Cardiac septum (tissue), 1 donor: ENCODE results near the gene HOXA6. TPM values are rescaled to one million over a fixed set of nuclear protein-coding genes. Genes with fewer than 3 reads are reported as not detected.

Experiments
- DNase-seq: peaks from one replicate; pipeline ENCODE4 v3.0.0-alpha.2; 2020; ENCODE audit warnings: low spot score
- intact Hi-C: fragments of 100-400 bp; cut with DNase I; formaldehyde crosslinking; loops from one replicate; pipeline ENCODE4 v1.14.0; 2022
- total RNA-seq: library from RNA; stranded (reverse); fragmentation: NEBNext Ultra II Directional; extraction: Animal tissue kit (Norgen Biotek cat#: 25700); gene quantifications from one replicate; pipeline ENCODE4 v1.2.1, GENCODE V29; 2021
- donor health status: DM: no; HTN: no; CAD: no.

HOXA6 gene
- total RNA-seq, 1 donor from 2014 or later = not detected

- DNase-seq = no peak
- intact Hi-C loops = loop anchor here (10.0 kb wide), 1 partner anchor 1301 kb away; no protein-coding TSS in a partner anchor
These were observed 17.8 kb upstream of the HOXA6 start, which contains the start of gene HOXA9 for GRCh38 chr7:27165089-27165995. Gene HOXA9, minus strand, starts transcription at chr7:27165537. Its CDS starts 80 bp downstream, at chr7:27165457.

- intact Hi-C loops = loop anchor here (10.0 kb wide), 1 partner anchor 1300 kb away; no protein-coding TSS in a partner anchor
- DNase-seq = no peak
These were observed 17.0 kb upstream of the HOXA6 start for GRCh38 chr7:27164367-27165088.

- intact Hi-C loops = loop anchor here (10.0 kb wide), 1 partner anchor 1299 kb away; no protein-coding TSS in a partner anchor
These were observed 16.4 kb upstream of the HOXA6 start for GRCh38 chr7:27164045-27164366.

GRCh38 chr7:27163288-27164044 lies 15.9 kb upstream of the HOXA6 start:
- DNase-seq = no peak
- intact Hi-C loops = loop anchor here (10.0 kb wide), 1 partner anchor 1299 kb away; no protein-coding TSS in a partner anchor

More at GRCh38 chr7:27164045-27164366, 16.4 kb upstream of the HOXA6 start:
- DNase-seq = no peak

GRCh38 chr7:27162561-27163287 lies 15.2 kb upstream of the HOXA6 start:
- DNase-seq = no peak
- intact Hi-C loops = loop anchor here (10.0 kb wide), 1 partner anchor 1298 kb away; no protein-coding TSS in a partner anchor

- peak; percentile 44 for DNase-seq
- intact Hi-C loops = loop anchor here (2.0 to 10.0 kb wide), 3 partner anchors 475 to 1297 kb away; no protein-coding TSS in a partner anchor
These were observed 14.4 kb upstream of the HOXA6 start for GRCh38 chr7:27161721-27162560.

DNA sequence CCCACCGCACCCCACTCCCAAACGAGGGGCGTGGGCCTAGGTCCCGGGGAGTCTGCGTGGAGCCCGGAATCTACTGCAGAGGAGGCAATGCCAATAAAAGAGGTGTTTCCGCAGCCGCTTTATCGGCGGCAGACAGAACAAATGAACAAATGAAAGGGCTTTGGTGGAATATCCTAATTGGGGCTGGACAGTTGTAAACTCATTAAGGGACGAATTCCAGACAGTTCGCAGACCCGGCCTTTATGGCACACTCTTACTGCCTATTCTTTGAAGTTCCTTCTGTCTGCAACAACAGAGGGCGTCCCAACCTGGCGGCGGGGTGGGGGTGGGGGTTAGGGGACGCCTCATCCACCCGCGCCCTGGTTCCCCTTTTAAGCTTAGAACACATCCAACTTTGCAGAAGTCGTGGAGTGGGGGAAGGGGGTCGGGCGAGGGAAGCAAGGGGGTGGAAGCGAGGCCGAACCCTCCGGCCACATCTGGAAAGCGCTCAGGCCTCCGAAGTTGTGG lies 13.7 kb upstream of the HOXA6 start:
- intact Hi-C loops = loop anchor here (2.0 to 10.0 kb wide), 3 partner anchors 474 to 1296 kb away; no protein-coding TSS in a partner anchor
- no peak for DNase-seq

DNA sequence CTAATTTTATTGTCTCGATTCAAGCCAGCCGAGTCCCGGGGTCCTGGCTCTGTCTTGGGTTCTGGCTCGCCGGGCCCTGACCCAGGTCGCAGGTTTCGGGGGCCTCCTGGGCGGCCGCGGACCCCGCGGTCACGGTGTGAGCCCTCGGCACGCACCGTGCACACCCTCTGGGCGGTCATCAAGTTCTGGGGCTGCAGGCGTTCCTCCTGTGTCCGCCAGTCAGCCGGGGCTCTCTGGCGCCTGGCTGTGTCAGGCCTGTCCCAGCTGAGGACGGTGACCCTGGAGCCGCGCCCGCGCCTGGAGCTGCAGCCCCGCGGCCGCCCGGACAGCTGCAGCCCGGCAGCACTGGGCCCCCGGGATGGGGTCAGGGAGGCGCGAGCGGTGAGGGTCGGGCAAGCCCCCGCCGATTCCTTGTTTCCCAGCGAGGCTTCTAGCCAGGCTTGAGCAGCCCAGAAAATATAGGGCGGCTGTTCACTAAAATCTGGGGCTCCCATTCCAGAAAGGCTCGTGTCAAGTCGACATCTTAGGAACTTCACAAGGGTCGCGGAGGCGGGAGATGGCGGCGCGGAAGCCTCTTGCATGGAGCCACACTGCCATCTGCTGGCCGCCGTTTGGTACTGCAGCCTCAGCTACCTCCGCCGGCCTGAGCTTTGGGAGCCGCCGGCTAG lies 13.1 kb upstream of the HOXA6 start:
- DNase-seq = peak; percentile 92
- intact Hi-C loops = loop anchor here (2.0 to 10.0 kb wide), 3 partner anchors 474 to 1296 kb away; no protein-coding TSS in a partner anchor

DNA sequence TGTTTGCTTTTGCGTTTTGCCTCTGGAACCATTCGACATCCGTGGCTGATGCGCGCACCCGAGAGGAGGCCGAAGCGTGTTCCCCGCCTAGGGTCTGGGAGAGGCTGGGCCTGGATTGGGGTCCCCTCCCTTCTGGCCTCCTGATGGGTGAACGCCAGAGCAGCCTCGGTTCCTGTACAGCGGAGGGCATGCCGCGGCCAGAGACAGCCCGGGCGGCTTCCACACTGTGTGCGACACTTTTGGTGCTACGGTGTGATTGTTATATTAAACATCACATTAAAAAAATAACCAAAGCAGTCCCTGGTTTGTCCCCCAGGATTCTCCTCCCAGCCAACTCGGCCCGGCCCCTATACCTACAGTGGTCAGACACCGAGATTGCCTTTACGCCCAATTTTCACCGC lies 12.6 kb upstream of the HOXA6 start:
- DNase-seq = peak; percentile 54
- intact Hi-C loops = loop anchor here (2.0 to 10.0 kb wide), 3 partner anchors 473 to 1295 kb away; no protein-coding TSS in a partner anchor

- DNase-seq = peak; percentile 56
- intact Hi-C loops = loop anchor here (2.0 to 10.0 kb wide), 3 partner anchors 473 to 1295 kb away; no protein-coding TSS in a partner anchor
These were observed 11.9 kb upstream of the HOXA6 start for GRCh38 chr7:27159266-27160144.

DNA sequence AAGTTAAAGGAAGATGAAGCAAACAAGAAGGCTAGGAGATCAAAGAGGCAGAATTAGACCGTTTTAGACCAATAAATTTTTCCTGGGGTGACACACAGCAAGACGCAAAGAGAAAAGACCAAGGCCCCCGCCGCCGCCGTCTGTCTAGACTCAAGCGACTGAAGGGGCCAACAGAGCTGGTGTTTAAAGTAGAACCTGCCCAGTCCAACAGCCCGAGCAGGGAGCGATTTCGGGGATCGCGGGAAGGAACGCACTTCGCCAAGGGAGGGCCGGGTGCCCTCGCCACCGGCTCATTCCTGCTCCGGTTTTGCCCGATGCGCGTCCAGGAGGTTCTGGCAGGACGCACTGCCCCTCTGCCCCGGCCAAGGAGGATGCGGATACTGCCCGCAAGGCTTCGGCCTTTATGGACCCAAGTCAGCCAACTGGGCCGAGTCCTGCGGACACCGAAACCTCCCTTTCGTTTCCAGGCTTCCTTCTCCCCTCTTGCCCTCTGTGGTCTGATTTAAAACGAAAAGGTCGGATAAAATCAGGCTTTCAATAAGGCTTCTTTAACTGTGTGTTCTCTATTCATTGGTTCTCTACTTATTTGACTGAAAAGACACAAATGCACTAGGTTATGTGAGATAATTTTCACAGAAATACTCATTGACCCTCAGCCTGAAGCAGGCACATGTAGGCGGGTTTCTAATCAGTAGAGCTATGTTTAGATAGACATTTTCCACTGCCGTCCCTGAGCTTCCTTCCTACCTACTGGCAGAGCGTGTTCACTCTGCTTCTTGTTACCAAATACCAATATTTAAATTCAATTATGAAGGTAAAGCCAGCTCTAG lies 11.1 kb upstream of the HOXA6 start:
- intact Hi-C loops = no loop called here
- peak; percentile 38 for DNase-seq

DNA sequence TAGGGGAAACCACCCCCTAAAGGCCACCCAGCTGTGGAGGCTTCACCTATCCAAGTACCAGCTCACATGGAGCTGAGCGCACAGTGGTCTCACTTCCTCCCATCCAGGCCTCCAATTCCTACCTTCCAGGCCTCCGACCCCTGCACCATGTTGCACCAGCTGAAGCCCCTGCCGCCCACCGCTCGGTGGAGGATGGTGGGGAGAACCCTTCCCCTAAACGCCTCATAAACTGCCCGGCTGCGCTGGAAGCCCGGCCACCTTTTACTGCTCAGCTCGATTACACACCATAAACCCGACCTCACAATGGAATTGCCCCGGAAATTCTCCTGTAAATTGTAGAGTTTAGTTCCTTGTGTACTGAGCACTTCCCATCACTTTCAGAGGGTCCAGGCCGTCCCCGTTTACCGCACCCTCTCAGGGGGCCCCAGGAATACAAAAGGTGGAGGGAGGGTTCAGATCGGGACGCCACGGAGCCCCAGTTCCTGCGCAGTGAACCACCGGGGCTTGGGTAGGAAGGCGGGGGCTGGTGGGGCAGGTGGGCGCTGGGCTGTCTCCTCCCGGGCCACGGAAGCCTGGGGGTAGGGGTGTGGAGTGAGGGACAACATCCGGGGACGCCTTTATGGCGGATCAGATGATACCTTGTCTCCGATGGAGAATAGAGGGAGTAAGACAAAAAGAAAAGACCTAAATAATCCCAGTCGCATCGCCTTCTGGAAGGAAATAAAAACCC lies 10.3 kb upstream of the HOXA6 start:
- DNase-seq = no peak
- intact Hi-C loops = no loop called here

DNA sequence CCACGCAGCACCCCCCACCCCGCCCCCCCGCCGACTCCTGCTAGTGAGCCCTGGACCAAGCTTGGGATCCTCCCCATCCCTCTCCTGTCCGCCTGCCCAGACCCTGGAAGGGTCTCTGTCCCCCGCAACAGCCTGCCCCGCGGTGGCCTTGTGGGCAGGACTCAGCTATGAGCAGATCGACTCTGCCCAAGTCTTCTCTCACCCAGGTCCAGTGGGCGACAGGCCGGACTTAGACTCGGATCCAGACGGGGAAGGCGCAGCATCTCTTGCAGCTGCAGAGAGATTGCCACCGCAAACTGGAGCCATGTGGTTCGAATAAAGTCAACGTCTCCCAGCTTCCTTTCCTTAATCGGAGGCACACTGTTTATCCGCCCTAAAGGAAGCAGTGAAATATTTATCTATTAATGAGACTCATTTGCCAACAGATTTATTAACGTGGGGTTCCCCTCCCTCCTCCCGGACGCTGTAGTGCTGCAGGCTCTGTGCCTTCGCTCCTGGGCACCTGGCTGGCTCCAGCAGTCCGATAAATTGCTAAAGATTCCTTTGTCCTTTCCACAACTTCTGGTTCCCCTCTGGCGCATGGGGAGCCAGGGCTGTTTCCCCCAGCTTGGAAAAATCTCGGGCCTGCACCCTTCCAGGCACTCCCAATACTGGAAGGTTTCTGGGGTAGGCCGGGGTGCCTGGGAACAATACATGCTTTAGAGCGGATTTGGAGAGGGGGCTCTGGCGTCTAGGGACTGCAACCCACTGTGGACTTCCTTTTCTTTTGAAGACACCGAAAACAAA lies 9.5 kb upstream of the HOXA6 start:
- no peak for DNase-seq

GRCh38 chr7:27156508-27156898 lies 8.9 kb upstream of the HOXA6 start, which contains the start of gene HOXA7:
Gene HOXA7, minus strand, starts transcription at chr7:27156675. Its CDS starts 130 bp downstream, at chr7:27156545.
- intact Hi-C loops = no loop called here
- no peak for DNase-seq

More for the DNA sequence above, 9.5 kb upstream of the HOXA6 start:
- intact Hi-C loops = no loop called here
